ENCODE measurements around the gene VSTM4.

Gene VSTM4

DNA sequence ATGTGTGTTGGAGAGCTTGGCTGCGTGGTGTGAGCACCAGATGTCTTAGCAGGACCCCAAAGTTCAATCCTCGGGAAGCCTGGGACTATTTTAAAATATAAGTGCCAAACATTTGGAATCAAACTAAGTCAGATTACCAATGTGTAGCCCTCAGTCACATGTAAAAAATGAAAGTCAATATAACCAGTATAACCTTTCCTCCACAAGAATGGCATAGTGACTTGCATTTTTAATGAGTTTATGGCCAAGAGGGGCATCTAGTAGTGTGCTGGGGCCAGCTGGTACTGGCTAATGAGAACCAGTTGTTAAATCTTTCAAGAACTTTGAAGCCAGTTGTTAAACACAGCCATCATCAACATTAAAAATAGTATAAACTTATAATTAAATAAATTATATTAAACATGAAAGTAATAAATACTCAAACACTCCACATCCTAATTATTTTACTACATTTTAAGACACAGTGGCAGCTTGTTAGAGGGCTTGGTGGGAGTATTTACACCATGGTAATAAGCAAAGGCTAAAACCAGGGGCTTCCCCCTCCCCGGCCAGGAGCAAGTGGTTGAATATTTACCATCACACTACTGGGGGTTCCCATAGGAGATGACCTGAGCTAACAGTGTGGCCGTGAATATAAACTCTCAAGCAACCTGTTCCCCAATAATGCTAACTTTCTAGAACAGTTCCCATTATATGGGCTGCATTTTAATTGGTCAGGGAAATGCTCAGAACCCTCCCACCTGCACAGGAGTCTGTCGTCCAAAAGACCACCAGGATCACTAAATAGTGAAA lies 26.4 kb upstream of the VSTM4 start:
- DNase-seq (ENCODE audit: low read depth in 2 of 2): no peak

DNA sequence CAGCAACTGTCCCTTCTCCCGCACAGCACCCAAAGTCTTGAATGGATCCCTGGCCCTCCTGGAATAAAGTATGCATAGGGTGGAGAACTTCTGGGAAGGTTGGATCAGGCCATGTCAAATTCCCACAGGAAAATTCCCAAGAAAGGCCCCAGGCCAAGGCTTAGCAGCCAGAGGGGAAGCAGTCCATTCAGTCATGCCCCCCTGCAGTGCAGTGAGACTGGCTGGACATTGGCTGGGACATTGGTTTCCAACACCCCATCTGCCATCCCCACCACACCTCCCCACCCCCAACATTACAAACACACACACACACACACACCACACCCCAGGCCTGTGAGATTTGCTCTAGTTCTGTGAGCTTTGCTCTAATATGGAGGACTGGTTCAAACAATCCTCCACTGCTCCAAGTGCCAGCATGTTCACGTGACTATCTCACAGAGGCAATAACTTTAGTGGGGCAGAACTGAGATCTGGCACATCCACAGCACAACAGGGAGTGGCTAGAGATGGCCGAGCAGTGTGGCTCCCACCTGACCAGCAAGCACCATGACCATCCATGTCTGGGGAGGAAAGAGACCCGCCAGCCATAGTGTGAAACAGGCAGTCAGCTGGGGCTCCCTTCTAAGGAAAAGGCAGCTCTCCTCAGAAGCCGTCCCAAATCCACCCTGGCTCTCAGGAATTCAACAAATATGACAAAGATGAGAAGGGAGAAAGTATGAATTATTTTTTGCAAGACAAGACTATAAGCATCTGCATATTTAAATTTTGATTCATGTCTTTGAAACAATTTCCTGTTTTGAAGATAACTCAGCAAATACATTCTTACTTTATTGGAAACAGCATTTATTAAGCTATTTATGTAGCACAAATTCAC lies 25.2 kb upstream of the VSTM4 start:
- no peak for DNase-seq (ENCODE audit: low read depth in 2 of 2)

GRCh38 chr10:49139846-49140195 lies 24.5 kb upstream of the VSTM4 start:
- DNase-seq (ENCODE audit: low read depth in 2 of 2): no peak

- DNase-seq (ENCODE audit: low read depth in 2 of 2): no peak
These were observed 23.9 kb upstream of the VSTM4 start for GRCh38 chr10:49139028-49139845.

- DNase-seq (ENCODE audit: low read depth in 2 of 2): no peak
These were observed 23.1 kb upstream of the VSTM4 start for GRCh38 chr10:49138361-49138891.

GRCh38 chr10:49136525-49136924 lies 21.2 kb upstream of the VSTM4 start:
- DNase-seq (ENCODE audit: low read depth in 2 of 2): no peak

DNA sequence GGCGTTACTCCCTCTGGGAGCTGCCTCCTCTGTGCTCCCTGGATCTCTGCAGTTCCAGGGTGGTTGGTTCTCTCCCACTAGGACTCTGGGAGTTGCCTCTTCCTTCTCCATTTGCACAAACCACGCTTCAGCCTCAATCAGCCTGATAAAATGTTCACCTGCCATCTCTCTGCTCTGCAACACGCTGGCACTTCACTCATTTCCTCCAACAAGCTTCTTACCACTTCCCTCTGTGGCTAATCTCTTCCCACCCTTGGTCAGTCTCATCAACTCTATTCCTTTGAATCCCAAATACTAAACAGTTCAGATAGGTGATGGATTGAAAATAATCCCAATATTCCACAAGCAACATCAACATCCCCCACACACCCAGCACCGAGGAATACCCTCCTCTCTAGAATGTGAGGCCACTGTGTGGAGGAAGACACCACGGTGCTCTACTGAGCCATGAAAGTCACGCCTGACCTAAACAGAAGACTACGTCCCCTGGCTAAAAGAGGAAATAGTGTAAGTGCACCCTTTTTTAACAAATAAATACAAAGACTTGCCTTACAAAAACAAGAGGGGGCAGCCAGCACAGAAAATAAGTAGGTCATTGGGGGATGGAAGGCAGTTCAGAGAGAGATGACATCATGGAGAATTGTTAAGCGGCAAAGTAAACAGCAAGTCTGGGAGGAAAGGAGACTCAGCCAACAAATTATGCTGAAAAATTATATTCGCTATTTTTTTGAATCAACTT lies 20.4 kb upstream of the VSTM4 start:
- DNase-seq (ENCODE audit: low read depth in 2 of 2): no peak

DNA sequence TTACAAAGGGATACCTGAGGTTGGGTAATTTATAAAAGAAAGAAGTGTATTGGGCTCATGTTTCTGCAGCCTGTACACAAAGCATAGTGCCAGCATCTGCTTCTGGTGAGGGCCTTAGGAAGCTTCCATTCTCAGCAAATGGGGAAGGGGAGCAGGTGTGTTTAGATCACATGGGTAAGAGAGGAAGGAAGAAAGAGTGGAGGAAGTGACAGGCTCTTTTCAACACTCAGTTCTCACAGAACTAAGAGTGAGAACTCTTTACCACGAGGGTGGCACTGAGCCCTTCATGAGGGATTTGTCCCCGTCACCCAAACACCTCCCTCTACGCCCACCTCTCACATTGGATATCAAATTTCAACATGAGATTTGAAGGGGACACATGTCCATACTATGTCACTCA lies 19.0 kb upstream of the VSTM4 start:
- no peak for DNase-seq (ENCODE audit: low read depth in 2 of 2)

DNA sequence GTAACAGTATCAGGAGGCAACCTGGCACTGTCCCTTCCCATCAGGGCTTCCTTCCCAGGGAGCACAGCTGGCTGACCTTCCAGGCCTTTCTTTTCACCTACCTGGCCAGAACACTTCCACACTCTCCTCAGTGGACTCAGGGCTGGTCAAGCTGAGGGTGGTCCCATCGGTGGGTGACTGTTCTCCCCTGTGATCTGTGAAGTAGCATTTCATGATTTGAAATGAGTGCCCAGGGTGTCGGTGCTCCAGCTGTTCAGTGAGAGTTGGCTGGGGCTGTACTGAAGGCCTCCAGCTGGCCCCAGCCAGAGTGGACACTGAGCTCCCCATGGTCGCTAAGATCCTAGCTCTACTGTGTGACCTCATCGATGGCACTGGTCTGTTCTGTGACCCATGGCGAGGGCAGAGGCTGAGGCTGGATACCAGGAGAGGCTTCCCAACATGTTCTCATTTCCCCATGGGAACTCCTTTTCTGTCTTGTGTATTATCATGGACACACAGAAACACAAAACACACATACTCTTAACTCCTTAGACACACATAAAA lies 18.5 kb upstream of the VSTM4 start, which contains the start of gene FAM170B:
Gene FAM170B (minus strand): TSS at position 316 of the 543 bp plus-strand sequence. CDS start 103 bp downstream, at position 213.
- no peak for DNase-seq (ENCODE audit: low read depth in 2 of 2)

DNA sequence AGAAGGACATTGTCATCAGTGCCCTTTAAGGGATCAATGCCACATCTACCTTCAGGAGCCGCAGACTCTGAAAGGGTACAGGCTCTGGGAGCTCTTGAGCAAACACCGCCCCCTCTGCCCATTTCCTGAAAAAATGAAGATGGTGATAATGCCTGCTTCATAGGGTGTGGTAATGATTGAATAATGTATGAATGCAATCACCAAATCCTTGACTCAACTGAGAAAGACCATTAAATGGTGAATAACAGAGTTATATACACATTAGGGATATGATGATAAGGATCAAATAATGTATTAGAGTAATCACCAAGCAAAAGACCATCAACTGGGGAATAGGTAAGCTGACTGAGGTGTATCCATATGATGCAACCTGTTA lies 17.0 kb upstream of the VSTM4 start:
- no peak for DNase-seq (ENCODE audit: low read depth in 2 of 2)

GRCh38 chr10:49131507-49132361 lies 16.4 kb upstream of the VSTM4 start:
- no peak for DNase-seq (ENCODE audit: low read depth in 2 of 2)

DNA sequence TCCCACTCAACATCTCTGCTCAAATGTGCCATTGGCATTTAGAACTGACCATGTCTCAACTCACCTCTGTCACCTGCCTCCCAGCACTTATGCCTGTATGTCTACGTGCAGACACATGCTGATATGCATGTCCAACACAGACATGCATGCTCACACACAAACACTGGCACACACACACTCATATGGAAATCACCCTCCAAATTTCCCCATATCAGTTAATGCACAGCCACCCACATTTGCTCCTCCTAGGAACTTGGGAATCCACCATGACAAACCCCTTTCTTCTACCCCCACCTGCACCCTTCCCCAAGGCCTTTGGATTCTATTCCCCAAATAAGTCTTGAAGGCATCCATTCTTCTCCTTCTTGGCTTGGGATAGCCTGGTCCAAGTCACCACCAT lies 14.1 kb upstream of the VSTM4 start:
- no peak for DNase-seq (ENCODE audit: low read depth in 2 of 2)

DNA sequence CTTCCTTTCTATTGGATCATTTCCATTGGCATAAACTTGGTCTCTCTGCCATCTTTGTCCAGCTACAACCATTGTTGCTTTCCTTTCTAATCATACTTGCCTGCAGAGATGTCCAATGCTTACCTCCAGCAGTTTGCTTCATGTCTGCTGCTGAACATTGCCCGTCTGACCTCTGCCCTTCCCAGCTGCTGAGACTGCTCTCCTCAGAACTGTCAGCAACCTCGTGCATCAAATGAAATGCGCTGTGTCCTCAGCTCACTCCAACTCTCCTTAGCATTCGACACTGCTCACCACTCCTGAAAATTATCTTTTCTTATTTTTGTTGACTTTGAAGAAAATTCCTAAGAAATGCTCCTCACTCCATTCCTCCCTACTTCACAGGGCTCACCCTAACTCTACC lies 13.5 kb upstream of the VSTM4 start:
- DNase-seq (ENCODE audit: low read depth in 2 of 2): no peak

GRCh38 chr10:49123981-49124950 lies 8.9 kb upstream of the VSTM4 start:
- no peak for DNase-seq (ENCODE audit: low read depth in 2 of 2)

- no peak for DNase-seq (ENCODE audit: low read depth in 2 of 2)
These were observed 5.6 kb upstream of the VSTM4 start for GRCh38 chr10:49120911-49121310.

GRCh38 chr10:49119746-49120145 lies 4.4 kb upstream of the VSTM4 start:
- DNase-seq (ENCODE audit: low read depth in 2 of 2): no peak

DNA sequence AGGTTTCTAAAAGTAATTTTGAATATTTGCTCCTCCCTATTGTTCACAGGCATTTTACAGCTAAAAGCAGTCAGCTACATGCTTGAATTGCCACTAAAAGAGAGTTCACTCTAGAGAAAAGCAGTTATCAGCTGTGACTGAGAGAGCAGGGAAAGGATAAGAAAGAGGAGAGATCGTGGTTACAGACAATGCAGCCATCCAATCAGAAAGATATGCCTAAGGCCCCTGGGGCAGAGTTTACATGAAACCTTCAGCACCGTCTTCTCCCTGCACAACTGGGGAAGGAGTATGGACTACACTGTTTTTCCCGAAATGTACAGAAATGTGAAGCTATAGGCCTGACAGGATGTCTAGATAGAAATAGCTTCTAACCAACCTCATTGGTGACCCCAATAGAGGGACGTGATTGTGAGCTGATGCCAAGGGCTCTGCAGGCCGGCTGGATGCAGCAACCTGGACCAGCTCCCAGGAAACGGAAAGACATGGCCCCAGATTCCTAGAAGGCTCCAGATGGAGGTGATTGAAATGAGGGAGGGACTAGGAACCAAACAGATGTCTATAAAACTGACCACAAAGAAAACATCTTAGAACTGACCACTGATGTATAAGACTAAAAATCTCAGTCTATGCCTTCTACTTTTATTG lies 3.2 kb upstream of the VSTM4 start:
- no peak for DNase-seq (ENCODE audit: low read depth in 2 of 2)

DNA sequence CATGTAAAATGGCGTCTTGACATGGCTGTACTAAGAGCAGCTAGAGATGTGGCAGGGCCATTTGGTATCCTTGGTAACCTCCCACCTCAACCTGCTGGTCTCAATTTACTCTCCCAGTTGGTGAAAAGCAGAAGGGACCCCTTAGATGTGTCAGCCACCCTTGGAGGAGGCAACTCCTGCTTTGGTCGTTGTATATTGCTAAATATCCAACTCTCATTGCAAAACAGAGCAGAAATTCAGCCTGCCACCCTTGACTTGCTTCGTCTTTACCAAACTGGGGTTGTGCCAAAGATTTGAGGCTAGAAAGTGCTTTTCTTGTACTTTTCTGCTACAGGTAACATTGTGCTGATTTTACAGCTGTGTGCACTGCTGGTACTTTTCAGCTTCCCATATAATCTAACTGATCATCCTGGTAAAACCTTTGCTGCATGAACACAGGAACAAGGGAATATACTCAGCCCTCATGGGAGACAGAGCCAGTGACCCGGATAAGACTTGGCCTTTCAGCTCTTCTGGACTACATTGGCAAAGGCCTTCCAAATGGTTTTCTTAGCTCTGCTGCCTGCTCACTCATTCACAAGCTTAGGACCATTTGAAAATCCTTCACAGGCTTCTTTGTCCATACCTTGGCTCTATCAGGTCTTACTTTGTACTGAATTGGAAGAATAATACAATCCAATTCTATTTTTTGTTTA lies 2.2 kb upstream of the VSTM4 start:
- no peak for DNase-seq (ENCODE audit: low read depth in 2 of 2)

Data from stimulated activated CD8-positive, alpha-beta memory T cell treated with anti-CD3 and anti-CD28 coated beads, Interleukin-15, amount 100 ng/mL, for 4 hours (primary cell).